HCT116 (cell line): ENCODE measurements around the gene ARPC4. TPM values are rescaled to one million over a fixed set of nuclear protein-coding genes. Genes with fewer than 3 reads are reported as not detected.
A peak's percentile ranks its signal among the peaks of the same experiment; 100 is the strongest.

Experiments
- ATAC-seq: fragments of 200-7000 bp; cut with Tn5 transposase; 2 replicates; pipeline ENCODE4 v1.9.1; 2020; ENCODE audit warnings: mild to moderate bottlenecking, moderate library complexity
- BruUV-seq: library from RNA; stranded (reverse); fragments of 400-500 nt; replicated peaks from 2 replicates; lab custom pipeline; 2021; lab: Mats Ljungman, UMichigan
- CTCF ChIA-PET: fragments of 300-600 bp; sonication (Branson Sonifier 250); formaldehyde crosslinking; loops from one replicate; lab custom pipeline; 2021; ENCODE audit warnings: antibody characterized with exemption; lab: Charles Lee
- POLR2A ChIA-PET: fragments of 300-600, 350-600 bp; sonication (Branson Sonifier 250); formaldehyde crosslinking; loops from one replicate; lab custom pipeline; 2021; ENCODE audit warnings: antibody characterized with exemption; lab: Charles Lee
- RAD21 ChIA-PET, 2 experiments: fragments of 300-600 bp; sonication (Branson Sonifier 250); formaldehyde crosslinking; loops; one replicate each; lab custom pipeline; 2023; ENCODE audit warnings: low total read pairs in 2 of 2; ENCODE audit not compliant: uncharacterized antibody in 2 of 2, unreplicated experiment in 2 of 2, low non-redundant PET in 1 of 2; lab: Charles Lee
- DNase-seq: peaks from one replicate; pipeline ENCODE4 v3.0.0-alpha.2; 2010; ENCODE audit warnings: low read depth, low spot score
- H2AFZ ChIP-seq: fragments of 200-600 bp; shearing (Covaris generic), sonication (generic); 2 replicates; pipeline ENCODE4 v1.6.1; 2017; ENCODE audit warnings: low read depth, mixed run types, mixed read lengths, antibody characterized with exemption, low read length; ENCODE audit not compliant: poor library complexity, severe bottlenecking
- H3K27ac ChIP-seq: 2 replicates; pipeline ENCODE4 v1.5.1; 2012; ENCODE audit warnings: low read depth, low read length
- H3K27me3 ChIP-seq: fragments of 200-600 bp; sonication (generic); 2 replicates; pipeline ENCODE4 v1.6.1; 2016; ENCODE audit warnings: mixed run types, low read length, mixed read lengths; ENCODE audit not compliant: insufficient read depth
- H3K36me3 ChIP-seq, 2 experiments: fragments of 200-500 bp in 1 of 2; fragments of 200-600 bp in 1 of 2; sonication (Bioruptor generic) in 1 of 2; sonication (generic) in 1 of 2; 2 replicates each; pipeline versions ENCODE4 v1.5.1 to v1.6.1; 2014 to 2016; ENCODE audit warnings: low read length in 2 of 2, inconsistent platforms in 1 of 2, mixed read lengths in 1 of 2, mixed run types in 1 of 2; ENCODE audit not compliant: insufficient read depth in 2 of 2, control insufficient read depth in 1 of 2
- H3K4me1 ChIP-seq, 2 experiments: fragments of 200-600 bp in 1 of 2; sonication (generic) in 1 of 2; 2 replicates each; pipeline versions ENCODE4 v1.5.1 to v1.6.1; 2012 to 2017; ENCODE audit warnings: low read length in 2 of 2, inconsistent platforms in 1 of 2, mild to moderate bottlenecking in 1 of 2, mixed read lengths in 1 of 2, mixed run types in 1 of 2, moderate library complexity in 1 of 2; ENCODE audit not compliant: insufficient read depth in 2 of 2, control insufficient read depth in 1 of 2
- H3K4me2 ChIP-seq: fragments of 200-600 bp; sonication (generic); 2 replicates; pipeline ENCODE4 v1.6.1; 2017; ENCODE audit warnings: mixed run types, low read length, mixed read lengths
- H3K4me3 ChIP-seq, 2 experiments: fragments of 200-600 bp in 1 of 2; sonication (generic) in 1 of 2; replicated peaks in 1 of 2; 2 replicates each; pipeline ENCODE4 v1.5.1; 2011 to 2016; ENCODE audit warnings: low read length in 2 of 2, control low read depth in 1 of 2, low read depth in 1 of 2, mild to moderate bottlenecking in 1 of 2, mixed read lengths in 1 of 2, mixed run types in 1 of 2
- H3K79me2 ChIP-seq: fragments of 200-600 bp; sonication (generic); 2 replicates; pipeline ENCODE4 v1.6.1; 2017; ENCODE audit warnings: mild to moderate bottlenecking, mixed run types, low read length, moderate library complexity, mixed read lengths; ENCODE audit not compliant: insufficient read depth
- H3K9ac ChIP-seq: fragments of 200-600 bp; sonication (generic); 2 replicates; pipeline ENCODE4 v1.6.1; 2016; ENCODE audit warnings: low read length, mixed read lengths
- H3K9me2 ChIP-seq: fragments of 200-600 bp; sonication (generic), shearing (Covaris generic); 2 replicates; pipeline ENCODE4 v1.6.1; 2017; ENCODE audit warnings: mixed run types, mild to moderate bottlenecking, moderate library complexity; ENCODE audit not compliant: insufficient read depth
- H3K9me3 ChIP-seq, 2 experiments: fragments of 200-500 bp in 1 of 2; fragments of 200-600 bp in 1 of 2; sonication (Bioruptor generic) in 1 of 2; sonication (generic) in 1 of 2; 2 replicates each; pipeline ENCODE4 v1.6.1; 2014 to 2017; ENCODE audit warnings: low read length in 2 of 2, mixed read lengths in 2 of 2, inconsistent platforms in 1 of 2, low read depth in 1 of 2, mild to moderate bottlenecking in 1 of 2, mixed run types in 1 of 2, moderate library complexity in 1 of 2; ENCODE audit not compliant: control insufficient read depth in 1 of 2, insufficient read depth in 1 of 2
- H4K20me1 ChIP-seq: fragments of 200-600 bp; sonication (generic), shearing (Covaris generic); 2 replicates; pipeline ENCODE4 v1.6.1; 2017; ENCODE audit warnings: mixed run types, mild to moderate bottlenecking, moderate library complexity; ENCODE audit not compliant: insufficient read depth
- ATF3 ChIP-seq: IDR thresholded peaks from 2 replicates; pipeline ENCODE4 v1.6.1; 2012
- CBX3 ChIP-seq: IDR thresholded peaks from 2 replicates; pipeline ENCODE4 v1.6.1; 2012; ENCODE audit warnings: low read depth
- CEBPB ChIP-seq: IDR thresholded peaks from 2 replicates; pipeline ENCODE4 v1.6.1; 2012; ENCODE audit warnings: low read depth
- EGR1 ChIP-seq: IDR thresholded peaks from 2 replicates; pipeline ENCODE4 v1.6.1; 2012; ENCODE audit warnings: low read depth
- ELF1 ChIP-seq: IDR thresholded peaks from 2 replicates; pipeline ENCODE4 v1.6.1; 2012; ENCODE audit warnings: low read depth, borderline replicate concordance
- EZH2 ChIP-seq: fragments of 200-600 bp; sonication (generic); IDR thresholded peaks from 2 replicates; pipeline ENCODE4 v1.6.1; 2017; ENCODE audit warnings: antibody characterized with exemption, mixed run types
- EZH2phosphoT487 ChIP-seq: fragments of 200-600 bp; IDR thresholded peaks from 2 replicates; pipeline ENCODE4 v1.6.1; 2018; ENCODE audit warnings: antibody characterized with exemption, borderline replicate concordance
- JUND ChIP-seq: IDR thresholded peaks from 2 replicates; pipeline ENCODE4 v1.6.1; 2012
- MAX ChIP-seq: IDR thresholded peaks from 2 replicates; pipeline ENCODE4 v1.6.1; 2012
- POLR2A ChIP-seq: IDR thresholded peaks from 2 replicates; pipeline ENCODE4 v1.7.0; 2011; ENCODE audit warnings: borderline replicate concordance; ENCODE audit not compliant: insufficient read depth, insufficient read length; ENCODE audit errors: extremely low read depth
- POLR2AphosphoS5 ChIP-seq: IDR thresholded peaks from 2 replicates; pipeline ENCODE4 v1.6.1; 2011; ENCODE audit warnings: mild to moderate bottlenecking, low read depth, low read length, moderate library complexity
- RAD21 ChIP-seq: IDR thresholded peaks from 2 replicates; pipeline ENCODE4 v1.6.1; 2012; ENCODE audit warnings: low read depth, mild to moderate bottlenecking
- REST ChIP-seq: IDR thresholded peaks from 2 replicates; pipeline ENCODE4 v1.6.1; 2012; ENCODE audit warnings: low read depth
- SIN3A ChIP-seq: IDR thresholded peaks from 2 replicates; pipeline ENCODE4 v1.6.1; 2012; ENCODE audit warnings: low read depth
- SP1 ChIP-seq: IDR thresholded peaks from 2 replicates; pipeline ENCODE4 v1.6.1; 2012; ENCODE audit warnings: low read depth
- SRF ChIP-seq: IDR thresholded peaks from 2 replicates; pipeline ENCODE4 v1.6.1; 2012; ENCODE audit warnings: low read depth
- TCF7L2 ChIP-seq: IDR thresholded peaks from 2 replicates; pipeline ENCODE4 v1.7.0; 2011; ENCODE audit warnings: borderline replicate concordance, inconsistent platforms; ENCODE audit not compliant: insufficient read depth, insufficient read length; ENCODE audit errors: extremely low read depth
- YY1 ChIP-seq: IDR thresholded peaks from 2 replicates; pipeline ENCODE4 v1.6.1; 2011; ENCODE audit warnings: low read length, low read depth, moderate library complexity, mild to moderate bottlenecking; ENCODE audit not compliant: insufficient replicate concordance; ENCODE audit errors: extremely low read depth
- ZNF274 ChIP-seq: fragments of 200-500 bp; sonication (Bioruptor generic); IDR thresholded peaks from 2 replicates; pipeline ENCODE4 v1.6.1; 2014; ENCODE audit warnings: mild to moderate bottlenecking, low read depth, low read length, inconsistent platforms
- intact Hi-C: fragments of 100-400 bp; cut with micrococcal nuclease; formaldehyde crosslinking; loops from 2 replicates; pipeline ENCODE4 v1.10.0; 2022
- total RNA-seq: library from RNA; stranded (reverse); gene quantifications from one replicate; pipeline ENCODE4 v1.2.1, GENCODE V29; 2021; ENCODE audit not compliant: unreplicated experiment

ARPC4 gene
- total RNA-seq, 1 experiment from 2014 or later, result 110 TPM

GRCh38 chr3:9806688-9807589 lies 14.1 kb downstream of the ARPC4 start:
- intact Hi-C loops, result loop anchor here (10.0 kb wide), 1 partner anchor 302 kb away; no protein-coding TSS in a partner anchor
- H3K79me2 ChIP-seq, result no peaks in the 10 kb centered on the region; the same call in 1 of the 2 replicates
- no peaks in the 10 kb centered on the region for H3K9me2 ChIP-seq
- ChIA-PET RAD21 (no interaction called here), CTCF (interaction anchor here (1.0 kb wide), 1 partner anchor 140 kb away, joined by 4 read pairs; no protein-coding TSS in a partner anchor), POLR2A (no interaction called here)
- BruUV-seq, result TSS peak; percentile 32
- H3K4me3 ChIP-seq, result no peak overlapping the region
- no peak overlapping the region for H3K27ac ChIP-seq
- H3K27me3 ChIP-seq, result no peaks in the 10 kb centered on the region
- TF ChIP-seq CEBPB (no peak), YY1 (no peak), POLR2AphosphoS5 (no peak), EZH2phosphoT487 (no peak), SRF (no peak), SP1 (no peak), JUND (no peak), MAX (no peak), ELF1 (no peak), ATF3 (no peak), RAD21 (no peak), REST (no peak), ZNF274 (no peak), EGR1 (no peak), SIN3A (no peak), CBX3 (no peak), TCF7L2 (no peak), POLR2A (no peak), EZH2 (no peak)
- no peaks in the 10 kb centered on the region for H4K20me1 ChIP-seq
- DNase-seq, result no peak
- no peak for ATAC-seq
- peaks cover 30 to 33% of the 10 kb centered on the region in 2 experiments; a peak in 3 of 4 replicates for H3K36me3 ChIP-seq
- H3K9ac ChIP-seq, result no peak overlapping the region
- H3K4me1 ChIP-seq, result peaks cover 11 to 33% of the 10 kb centered on the region in 2 experiments; a peak in 3 of 4 replicates
- H2AFZ ChIP-seq, result no peak overlapping the region
- H3K4me2 ChIP-seq, result no peak overlapping the region
- H3K9me3 ChIP-seq, result no peaks in the 10 kb centered on the region
